HG02588 (cell line): Measurements from ENCODE around the gene ZNF414.
"Not testable (repeated sequence)": the region's sequence is repeated elsewhere in the genome, so short reads cannot be mapped to it uniquely, and the experiment has no call there.

ENCODE experiments used
- ATAC-seq: cut with Tn5 transposase; IDR thresholded peaks from one replicate; pipeline ENCODE4 v1.9.1; 2021; ENCODE audit warnings: mild to moderate bottlenecking, moderate library complexity; ENCODE audit not compliant: unreplicated experiment

ZNF414 gene

DNA sequence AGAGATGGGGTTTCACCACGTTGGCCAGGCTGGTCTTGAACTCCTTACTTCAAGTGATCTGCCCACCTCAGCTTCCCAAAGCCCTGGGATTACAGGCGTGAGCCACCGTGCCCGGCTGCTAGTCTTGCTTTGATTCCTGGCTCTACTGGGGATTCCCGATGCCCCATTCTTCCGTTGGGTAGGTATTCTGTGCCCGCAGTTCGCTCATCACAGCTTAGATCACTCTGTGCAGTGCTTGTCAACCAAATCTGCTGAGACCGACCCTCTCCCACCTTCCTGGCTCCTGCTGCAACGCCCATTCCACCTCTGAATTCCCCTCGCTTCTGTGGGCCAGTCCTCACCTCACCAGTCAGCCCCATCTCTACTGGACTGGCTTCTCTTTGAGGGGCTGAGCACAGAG, 4.6 kb upstream of the ZNF414 start:
- ATAC-seq, result no peak

DNA sequence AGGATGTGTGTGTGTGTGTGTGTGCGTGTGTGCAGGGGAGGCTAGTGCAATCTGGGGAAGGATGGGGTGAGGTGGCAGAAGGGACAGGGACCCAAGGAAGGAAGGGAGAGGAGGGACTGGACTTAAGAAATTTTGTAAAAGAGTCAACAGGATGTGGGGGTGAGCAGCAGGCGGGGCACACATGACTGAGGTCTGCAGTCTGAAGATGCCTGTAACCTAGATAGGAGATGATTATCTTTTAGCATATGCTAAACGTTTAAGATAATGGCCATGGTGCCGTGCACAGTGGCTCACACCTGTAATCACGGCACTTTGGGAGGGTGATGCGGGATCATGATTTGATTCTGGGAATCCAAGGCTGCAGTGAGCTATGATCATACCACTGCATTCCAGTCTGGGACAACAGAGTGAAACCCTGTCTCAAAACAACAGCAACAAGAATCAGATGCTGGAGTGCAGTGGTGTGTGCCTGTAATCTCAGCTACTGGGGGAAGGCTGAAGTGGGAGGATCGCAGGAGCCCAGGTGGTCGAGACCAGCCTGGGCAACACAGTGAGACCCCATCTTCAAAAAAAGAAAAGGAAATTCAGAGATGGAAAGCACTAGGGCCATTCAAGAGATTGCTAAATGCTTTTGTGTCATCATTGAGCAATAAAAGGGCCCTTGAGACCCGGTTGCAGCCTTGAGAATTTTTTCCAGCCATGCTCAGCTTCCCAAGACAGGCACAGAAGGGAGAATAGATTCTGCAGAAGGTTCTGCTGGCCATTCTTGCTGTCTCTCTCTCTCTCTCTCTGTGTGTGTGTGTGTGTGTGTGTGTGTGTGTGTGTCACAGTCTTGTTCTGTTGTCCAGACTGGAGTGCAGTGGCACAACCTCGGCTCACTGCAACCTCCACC, 3.8 kb upstream of the ZNF414 start:
- ATAC-seq, result no peak

DNA sequence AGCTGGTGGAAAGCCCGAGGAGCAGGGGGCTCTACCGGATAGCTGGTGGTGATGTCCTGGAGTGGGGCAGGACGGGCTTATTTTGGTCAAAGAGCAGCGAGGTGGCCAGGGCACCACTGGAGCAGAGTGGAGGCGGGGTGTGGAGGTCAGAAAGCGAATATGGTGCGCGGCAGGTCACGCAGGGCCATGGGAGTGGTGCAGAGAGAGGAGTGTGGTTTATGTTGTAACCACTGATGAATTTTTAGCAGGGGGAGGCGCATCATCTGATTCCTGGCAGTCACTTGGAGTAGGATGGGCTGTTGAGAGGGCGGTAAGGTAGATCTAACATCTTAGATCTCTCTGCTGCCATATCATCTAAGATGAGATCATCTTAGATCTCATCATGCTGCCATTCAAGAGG, 1.4 kb upstream of the ZNF414 start:
- no peak for ATAC-seq

DNA sequence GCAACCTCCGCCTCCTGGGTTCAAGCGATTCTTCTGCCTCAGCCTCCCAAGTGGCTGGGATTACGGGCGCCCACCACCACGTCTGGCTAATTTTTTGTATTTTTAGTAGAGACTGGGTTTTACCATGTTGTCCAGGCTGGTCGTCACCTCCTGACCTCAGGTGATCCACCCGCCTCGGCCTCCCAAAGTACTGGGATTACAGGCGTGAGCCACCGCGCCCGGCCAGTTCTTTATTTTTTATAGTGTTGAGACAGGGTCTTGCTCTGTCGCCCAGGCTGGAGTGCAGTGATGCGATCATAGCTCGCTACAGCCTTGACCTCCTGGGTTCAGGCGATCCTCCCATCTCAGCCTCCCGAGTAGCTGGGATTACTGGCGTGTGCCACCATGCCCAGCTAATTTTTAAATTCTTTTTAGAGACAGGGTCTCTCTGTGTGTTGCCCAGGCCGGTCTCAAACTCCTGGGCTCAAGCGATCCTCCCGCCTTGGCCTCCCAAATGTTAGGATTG, 590 bp upstream of the ZNF414 start:
- not testable (repeated sequence) for ATAC-seq

DNA sequence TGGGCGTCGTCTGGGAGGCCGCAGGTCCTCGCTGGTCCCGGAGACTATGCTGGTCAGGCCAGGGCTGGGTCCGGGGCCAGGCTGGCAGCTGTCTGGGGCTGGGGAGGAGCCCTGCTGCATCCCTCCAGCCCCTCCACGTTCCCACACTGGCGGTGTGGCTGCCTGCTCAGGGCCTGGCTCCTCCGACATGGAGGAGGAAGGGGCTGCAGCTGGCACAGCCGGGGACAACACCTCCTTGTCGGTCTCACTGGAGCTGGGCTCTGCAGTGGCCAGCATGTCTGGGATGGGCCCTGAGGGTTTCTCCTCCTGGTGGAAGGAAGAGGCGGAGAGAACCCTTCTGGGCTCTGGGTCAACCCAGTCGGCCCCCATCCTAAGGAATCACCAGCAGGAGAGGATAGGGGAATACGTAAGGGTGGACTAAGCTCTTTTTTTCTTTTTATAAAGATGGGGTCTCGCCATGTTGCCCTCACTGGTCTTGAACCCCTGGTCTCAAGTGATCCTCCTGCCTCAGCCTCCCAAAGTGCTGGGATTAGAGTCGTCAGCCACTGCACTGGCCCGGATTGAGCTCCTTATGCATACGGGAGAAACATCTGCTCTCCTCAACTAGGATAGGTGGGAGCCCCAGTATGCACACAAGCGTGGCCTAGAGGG, 806 bp downstream of the ZNF414 start:
- ATAC-seq, result no peak

DNA sequence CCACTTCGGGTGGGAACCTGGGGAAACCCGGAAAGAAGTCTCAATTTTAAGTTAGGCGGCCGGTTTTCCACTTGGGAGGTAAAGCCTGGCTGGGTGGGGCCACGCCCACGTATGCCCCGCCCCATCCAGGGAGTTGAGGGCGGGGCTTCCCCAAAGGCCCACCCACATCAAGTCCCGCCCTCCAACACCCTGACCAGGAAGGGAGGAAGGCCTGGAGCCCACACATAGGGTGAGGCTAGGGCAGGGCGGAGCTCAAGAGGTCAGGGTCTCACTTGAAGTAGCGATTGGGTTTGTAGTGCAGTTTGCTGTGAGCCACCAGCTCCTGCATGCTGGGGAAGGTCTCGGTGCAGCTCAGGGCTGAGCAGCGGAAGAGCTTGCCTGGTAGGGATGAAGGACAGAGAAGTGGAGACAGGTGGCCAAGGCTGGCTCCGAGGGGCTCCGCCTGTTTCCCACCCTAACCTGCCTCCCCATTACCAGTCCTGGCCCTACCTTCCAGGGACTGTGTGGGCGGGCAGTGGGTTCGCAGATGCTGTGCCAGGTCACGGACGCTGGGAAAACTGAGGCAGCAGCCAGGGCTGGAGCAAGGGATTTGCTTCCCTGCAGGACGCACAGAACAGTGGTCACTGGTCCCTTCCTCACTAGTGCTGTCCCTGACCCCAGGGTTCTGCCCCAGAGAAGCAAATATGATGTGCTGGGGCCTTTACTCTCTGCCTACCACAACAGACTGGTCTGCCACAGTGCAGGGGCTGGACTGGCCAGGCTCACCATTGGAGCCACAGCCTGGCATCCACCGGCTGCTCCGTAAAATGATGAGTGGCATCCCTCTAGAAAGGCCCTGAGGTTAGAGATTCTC, 1.6 kb downstream of the ZNF414 start:
- no peak for ATAC-seq

DNA sequence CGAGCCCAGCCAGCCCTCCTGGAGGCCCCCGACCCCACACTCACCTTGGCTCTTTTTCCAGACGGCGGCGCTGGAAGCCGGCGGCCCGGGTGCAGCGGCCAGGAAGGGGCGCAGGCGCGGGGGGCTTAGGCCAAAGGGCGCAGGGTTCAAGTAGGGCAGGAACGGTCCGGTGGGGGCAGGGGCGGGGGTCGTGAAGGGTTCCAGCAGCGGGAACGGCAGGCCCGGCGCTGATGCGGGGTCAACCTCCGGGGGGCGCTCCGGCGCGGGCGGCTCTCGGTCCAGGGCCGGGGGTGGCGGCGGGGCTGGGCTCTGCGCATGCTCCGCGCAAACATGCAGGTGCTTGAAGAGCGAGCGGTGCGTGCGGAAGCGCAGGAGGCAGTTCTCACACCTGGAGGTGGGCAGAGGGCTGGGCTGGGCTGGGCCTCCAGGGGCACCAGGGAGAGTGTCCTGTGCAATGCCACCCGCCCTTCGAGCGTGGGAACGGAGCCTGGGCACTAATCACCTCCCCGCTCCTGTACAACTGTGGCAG, 2.3 kb downstream of the ZNF414 start:
- no peak for ATAC-seq

DNA sequence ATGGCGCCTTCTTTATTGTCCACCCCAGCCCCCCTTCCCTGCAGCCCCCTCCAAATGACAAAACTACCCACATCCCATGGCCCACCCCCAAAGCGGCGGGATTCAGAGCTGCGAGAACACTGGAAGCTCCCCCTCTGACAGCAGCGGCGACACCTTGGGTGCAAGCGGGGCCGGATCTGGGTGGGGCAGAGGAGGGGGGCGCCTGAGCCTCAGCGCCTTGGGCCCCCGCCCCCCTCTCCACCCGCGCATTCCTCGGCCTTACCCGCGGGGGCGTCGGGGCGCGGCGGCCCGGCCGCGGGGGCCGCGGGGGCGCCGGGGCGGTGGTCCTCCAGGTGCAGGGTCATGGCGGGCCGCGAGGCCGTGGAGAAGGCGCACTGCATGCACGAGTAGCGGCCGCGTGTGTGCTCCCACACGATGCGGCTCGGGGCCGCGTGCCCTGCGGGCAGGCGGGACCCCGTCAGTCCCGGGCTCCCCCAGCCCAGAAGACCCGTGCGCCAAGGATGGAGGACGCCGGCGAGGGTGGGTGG, 3.3 kb downstream of the ZNF414 start:
- ATAC-seq, result no peak

DNA sequence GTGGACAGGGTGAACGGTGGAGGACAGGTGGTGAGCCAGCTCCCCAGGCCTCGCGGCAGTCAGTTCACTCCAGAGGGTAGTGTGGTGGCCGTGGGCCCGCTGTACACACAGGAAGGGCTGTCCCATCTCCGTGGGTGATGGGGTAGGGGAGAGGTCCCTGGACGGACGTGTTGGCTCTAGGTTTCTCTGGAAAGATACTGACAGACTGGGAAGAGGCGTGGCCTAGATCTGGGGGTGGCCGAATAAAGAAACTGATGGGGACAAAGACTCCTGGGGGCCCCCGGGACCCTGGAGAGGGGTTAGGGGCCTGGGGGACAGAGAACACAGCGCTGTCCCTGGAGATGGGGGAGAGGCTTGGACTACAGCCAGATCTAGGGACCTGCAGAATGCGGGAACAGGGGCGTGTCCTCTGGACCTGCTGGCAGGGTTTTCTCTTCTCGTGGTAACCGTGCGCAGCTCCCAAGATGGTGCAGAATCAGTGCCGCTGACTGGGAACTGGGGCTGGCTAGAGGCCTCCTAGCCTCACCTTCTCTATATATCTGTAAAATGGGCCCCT, 7.5 kb downstream of the ZNF414 start:
- no peak for ATAC-seq

DNA sequence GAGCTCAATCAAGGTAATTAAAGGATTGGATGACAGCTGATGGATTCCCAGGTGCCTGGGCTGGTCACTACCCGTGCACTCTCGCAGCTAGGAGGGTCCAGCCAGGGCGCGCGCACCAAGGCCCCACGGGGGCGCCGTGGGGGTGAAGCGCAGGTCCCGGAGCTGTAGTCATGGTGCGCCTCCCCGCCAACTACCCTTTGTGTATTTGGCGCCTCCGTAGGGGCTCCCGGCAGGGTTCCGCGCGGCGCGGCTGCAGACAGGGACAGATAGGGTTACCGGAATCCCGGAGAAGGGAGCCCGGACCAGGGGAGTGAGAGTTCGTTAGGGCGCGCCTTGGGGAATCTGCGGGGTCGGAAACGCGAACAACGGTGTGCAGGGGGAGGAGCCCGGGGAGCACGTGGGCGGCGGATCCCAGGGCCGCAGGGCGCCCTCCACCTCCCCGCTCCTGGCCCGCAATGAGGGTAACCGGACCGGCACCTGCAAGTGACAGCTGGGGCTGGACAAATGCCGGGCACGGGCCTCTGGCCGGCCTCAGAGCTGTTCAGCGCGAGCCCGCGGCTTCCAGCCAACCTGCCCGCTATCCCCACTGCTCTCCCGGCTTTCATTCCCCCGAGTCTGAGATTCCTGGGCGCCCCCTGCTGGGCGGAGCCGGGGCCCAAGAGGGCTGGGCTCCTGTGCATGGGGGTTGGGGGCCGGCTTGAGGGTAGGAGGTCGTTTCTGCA, 8.1 kb downstream of the ZNF414 start:
- no peak for ATAC-seq

DNA sequence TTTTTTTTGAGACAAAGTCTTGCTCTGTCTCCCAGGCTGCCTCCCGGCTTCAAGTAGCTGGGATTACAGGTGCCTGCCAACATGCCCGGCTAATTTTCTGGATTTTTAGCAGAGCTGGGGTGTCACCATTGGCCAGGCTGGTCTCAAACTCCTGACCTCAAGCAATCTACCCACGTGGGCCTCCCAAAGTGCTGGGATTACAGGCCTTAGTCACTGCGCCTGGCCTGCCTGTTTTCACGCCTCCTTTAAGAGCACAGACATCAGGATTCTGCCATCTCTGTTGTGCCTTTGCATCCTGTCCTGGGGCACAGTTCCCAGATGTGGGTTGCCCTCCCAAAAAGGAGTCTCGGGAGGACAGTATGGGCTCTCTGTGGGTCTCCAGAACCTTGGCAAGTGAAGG, 9.0 kb downstream of the ZNF414 start:
- no peak for ATAC-seq

DNA sequence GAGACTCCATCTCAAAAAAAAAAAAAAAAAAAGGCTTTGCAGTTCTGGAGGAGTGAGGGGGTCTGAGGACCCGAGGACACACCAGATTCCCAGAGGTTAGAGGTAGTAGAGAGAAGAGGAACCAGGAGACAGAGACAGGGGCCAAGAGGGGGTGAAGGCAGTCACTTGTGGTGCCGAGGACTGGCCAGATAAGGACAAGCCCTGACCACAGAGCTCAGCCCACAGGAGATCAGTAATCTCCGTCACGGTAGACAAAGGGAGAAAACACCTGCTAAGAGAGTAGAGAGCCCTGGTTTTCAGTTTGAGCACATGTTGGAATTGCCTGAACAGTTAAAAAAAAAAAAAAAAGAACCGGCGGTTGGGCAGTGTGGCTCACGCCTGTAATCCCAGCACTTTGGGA, 9.8 kb downstream of the ZNF414 start:
- no peak for ATAC-seq

DNA sequence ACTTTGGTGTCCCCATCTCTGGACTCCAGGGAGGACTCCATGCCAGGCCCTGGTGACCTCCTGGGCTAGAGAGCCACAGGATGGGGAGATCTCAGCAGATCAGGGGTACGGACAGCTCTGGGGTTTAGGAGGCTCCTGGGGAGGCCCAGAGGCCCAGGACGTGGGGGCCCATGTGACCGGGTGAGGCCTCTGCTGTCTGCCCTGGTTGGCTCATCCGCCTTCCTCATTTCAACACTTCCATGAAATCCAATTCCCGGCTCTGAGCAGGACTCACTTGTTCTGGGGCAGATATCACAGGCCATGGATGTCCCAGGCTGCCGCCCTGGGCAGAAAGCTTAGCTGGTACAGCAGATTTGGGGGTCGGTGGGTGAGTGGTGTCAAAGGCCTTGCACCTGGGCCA, 10.5 kb downstream of the ZNF414 start:
- no peak for ATAC-seq

DNA sequence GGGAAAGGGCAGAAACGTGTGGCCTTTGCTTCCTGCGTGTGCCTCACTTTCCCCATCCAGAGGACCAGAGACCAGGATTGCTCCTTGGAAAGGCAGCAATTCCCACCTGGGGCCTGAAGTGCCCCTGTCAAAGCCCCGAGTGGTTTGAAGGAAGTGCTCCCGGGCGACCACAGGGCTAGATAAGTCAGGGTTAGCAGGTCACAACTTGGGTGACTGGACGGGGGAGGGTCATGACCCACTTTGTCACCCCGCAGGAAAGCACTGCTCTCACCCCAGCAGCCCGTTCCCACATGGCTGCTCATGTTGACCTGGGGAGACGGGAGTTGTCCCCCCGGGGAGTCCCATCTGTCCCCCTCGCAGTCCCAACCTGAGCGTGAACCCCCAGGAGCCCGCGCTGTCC, 12.0 kb downstream of the ZNF414 start:
- no peak for ATAC-seq

DNA sequence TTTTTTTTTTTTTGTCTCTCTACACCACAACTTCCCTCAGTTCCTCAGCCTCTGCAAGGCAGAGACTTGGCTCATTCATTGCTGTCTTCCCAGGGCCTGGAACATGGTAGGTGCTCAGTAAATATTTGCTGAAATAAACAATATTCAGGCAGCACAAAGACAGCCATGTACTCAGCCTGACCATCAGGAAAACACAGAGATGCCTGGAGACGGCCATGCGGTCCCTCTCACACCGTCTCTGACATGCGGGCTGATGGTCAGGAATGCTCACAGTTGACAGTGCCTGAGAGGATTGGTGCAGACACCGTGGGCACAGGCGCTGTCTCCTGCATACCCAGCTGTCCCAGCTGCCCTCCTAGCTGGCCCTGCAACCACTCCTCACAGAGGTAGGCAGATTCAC, 12.5 kb downstream of the ZNF414 start:
- ATAC-seq, result no peak

DNA sequence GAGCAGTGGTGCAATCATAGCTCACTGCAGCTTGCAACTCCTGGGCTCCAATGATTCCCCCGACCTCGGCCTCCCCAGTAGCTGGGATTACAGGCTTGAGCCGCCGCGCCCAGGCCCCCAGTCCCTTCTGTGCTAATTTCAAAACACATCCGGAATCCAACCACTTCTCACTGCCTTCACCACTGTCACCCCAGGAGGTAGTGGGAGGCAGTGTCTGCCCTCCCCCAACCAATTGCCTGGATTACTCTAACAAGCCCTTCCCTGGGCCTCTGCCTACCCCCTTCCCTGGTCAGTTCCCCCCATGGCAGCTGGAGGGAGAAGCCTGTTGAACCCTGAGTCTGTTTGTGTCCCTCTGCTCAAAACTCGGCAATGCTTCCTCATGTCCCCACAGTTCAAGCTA, 13.8 kb downstream of the ZNF414 start:
- ATAC-seq, result no peak

DNA sequence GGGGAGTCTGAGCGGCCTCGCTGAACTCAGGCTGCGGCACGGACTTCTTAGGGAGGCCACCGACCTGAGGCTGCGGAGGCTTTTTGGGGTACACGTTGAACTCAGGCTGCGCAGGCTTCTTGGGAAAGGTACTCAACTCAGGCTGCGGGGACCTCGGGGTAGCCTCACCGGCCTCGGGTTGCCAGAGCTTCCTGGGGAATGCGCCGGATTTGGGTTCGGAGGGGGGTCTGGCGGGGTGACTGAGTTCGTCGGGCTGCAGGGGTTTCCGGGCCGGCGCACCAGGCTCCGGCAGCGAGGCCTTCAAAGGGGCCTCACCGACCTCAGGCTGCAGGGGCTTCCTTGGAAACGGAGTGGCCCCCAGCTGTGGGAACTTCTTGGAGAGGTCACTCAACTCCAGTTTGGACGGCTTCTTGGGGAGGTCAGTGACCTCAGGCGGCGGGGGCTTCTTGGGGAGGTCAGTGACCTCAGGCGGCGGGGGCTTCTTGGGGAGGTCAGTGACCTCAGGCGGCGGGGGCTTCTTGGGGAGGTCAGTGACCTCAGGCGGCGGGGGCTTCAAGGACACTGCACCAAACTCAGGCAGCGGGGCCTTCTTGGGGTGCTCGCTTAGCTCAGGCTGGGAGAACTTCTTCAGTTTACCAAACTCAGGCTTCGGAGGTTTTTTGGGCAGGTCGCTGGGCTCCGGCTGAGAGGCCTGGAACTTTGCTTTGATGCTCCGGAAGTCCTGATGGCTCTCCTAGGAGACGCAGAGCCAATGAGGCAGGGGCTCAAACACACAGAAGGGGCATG, 14.7 kb downstream of the ZNF414 start:
- ATAC-seq, result no peak

DNA sequence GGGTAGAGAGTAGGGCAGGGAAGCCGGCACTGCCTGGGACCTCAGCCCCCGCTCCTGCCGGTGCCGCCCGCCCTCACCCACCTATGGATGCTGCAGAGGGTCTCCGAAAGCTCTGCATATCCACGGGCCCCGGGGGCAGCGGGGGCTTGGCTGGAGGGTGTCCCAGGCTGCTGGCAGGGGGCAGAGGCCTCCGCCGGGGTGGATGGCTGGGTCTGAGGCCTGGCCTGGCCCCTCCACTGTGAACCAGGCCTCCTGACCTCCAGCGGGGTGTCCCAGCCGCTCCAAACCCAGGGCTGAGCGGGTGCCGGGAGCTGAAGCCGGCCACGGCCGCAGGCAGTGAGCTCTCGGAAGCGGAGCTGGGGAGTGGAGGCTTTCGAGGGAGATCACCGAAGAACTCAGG, 15.7 kb downstream of the ZNF414 start:
- ATAC-seq, result no peak

DNA sequence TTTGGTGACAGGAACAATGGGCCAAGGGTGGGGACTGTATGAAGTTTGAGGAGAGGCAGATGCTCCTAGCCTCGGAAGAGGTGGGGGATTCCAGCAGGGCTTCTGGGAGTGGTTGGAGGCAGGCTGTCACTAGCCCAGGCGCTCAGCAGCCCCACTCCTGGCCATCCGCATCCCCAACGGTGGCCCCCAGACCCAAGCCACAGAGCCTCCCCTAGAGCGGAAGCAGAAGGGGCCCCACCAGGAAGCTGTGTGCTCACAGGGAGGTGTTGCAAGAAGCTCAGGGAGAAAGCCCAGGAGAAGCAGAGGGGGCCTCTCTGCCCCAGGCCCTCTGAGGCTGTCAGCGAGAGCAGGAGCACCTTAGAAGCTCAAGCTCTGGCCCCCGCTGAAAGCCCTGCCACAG, 19.8 kb downstream of the ZNF414 start:
- no peak for ATAC-seq
